Measurements from ENCODE around the gene ETS1.

The ETS1 gene

DNA sequence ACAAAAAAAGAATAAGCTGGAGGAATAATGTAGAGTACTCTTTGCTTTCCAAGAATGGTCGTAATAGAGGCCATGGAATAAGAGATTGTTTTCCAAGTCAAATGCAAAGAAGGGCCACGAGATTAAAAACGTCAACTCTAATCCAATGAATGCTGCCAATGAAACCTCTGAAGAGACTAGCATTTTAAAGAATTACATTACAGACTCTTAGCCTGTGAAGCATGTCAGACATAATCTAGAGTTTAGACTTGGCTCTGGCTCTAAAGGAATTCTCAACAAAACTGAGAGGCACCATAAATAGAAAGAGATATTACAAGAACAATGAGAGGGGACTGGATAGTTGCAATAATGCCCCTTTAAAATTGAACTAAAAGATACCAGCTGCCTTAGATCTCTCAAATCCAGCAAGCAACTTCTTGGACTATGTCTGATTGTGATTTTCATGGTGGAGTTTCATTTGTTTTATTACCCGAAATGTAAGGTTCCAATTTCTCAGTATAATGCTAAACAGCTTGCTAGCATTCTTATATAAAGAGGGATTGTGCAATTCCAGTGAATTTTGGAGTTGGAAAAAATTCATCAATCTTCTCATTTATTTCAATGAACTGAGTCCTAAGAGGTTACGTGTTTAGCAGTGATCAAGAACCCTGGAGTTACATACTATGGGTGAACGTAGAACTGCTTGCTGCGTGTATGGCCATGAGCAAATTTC, 5.6 kb downstream of the ETS1 start:
- no peak overlapping the region for H3K27ac ChIP-seq (ENCODE audit: insufficient read depth, low read depth, low read length, poor library complexity, severe bottlenecking)
- H3K27me3 ChIP-seq (ENCODE audit: control insufficient read depth, insufficient read depth, low read length, poor library complexity, severe bottlenecking) = peaks cover 35% of the 10 kb centered on the region
- H3K36me3 ChIP-seq (ENCODE audit: control insufficient read depth, insufficient read depth, low read length) = no peaks in the 10 kb centered on the region
- no peak overlapping the region for H3K4me3 ChIP-seq (ENCODE audit: insufficient read depth, low read depth, low read length)
- no peaks in the 10 kb centered on the region for H3K4me1 ChIP-seq (ENCODE audit: control insufficient read depth, insufficient read depth, low read length)
- H3K9me3 ChIP-seq (ENCODE audit: control insufficient read depth, low read length) = no peaks in the 10 kb centered on the region
- 75% methylated on average over 7 of the region's 7 CpGs for WGBS, 2 experiments

DNA sequence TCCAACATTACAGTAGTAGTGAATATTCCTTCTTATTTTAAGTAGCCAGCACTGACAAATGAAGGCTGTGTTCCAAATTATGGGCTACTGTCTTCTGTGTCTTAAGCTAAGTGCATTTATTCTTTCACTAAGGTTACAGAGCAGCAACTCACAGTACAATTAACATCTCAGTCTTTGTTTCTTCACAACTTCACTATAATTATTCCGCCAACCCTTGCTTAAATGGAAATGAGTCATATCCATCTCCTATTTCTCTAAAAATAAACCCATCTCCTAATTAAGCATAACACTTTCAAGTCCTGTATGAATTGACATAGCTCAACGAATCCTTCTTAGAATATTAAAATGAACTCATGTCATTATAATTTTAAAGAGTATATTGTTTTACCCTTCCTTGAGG, 6.7 kb downstream of the ETS1 start:
- Histone ChIP-seq H3K4me1 (ENCODE audit: control insufficient read depth, insufficient read depth, low read length) (peaks cover 5% of the 10 kb centered on the region), H3K4me3 (ENCODE audit: insufficient read depth, low read depth, low read length) (no peak overlapping the region), H3K9me3 (ENCODE audit: control insufficient read depth, low read length) (no peaks in the 10 kb centered on the region), H3K36me3 (ENCODE audit: control insufficient read depth, insufficient read depth, low read length) (no peaks in the 10 kb centered on the region), H3K27ac (ENCODE audit: insufficient read depth, low read depth, low read length, poor library complexity, severe bottlenecking) (no peak overlapping the region), H3K27me3 (ENCODE audit: control insufficient read depth, insufficient read depth, low read length, poor library complexity, severe bottlenecking) (peaks cover 28% of the 10 kb centered on the region)
- 95 to 98% methylated on average over 1 to 2 of the region's 2 CpGs for WGBS, 2 experiments

DNA sequence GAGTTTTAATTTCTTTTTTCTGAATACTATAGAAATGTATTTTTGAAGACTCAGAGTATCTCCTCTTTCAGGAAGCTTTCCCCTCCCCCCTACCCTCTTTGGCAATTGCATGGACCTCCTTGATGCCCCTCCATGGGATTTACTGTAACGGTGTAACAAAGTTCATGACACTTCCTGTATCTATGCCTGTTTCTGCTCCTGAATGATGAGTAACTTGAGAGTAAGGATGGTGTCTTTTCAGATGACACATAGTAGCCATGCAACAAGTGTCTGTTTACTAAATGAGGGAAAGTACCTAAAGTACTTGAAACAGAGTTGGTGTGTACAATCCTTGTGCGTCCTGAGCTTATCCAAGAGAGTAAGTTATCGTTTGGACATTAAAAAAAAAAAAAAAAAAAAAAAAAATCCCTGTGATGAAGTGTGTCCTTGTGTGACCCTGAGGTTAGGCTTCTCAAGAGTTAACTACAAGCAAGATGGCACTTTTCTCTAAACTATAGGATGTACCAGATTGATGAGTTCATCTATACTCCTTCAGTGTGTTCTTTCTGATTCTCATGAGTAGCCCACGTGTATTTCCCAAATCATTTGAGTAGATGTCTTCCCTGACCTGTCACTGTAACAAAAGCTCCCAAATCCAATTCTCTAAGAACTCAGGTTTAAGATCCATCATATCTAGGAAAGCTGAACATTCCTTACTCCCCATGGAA, 7.4 kb downstream of the ETS1 start:
- WGBS, 2 experiments = 94% methylated on average over 4 of the region's 4 CpGs
- Histone ChIP-seq H3K4me1 (ENCODE audit: control insufficient read depth, insufficient read depth, low read length) (peaks cover 5% of the 10 kb centered on the region), H3K36me3 (ENCODE audit: control insufficient read depth, insufficient read depth, low read length) (no peaks in the 10 kb centered on the region), H3K4me3 (ENCODE audit: insufficient read depth, low read depth, low read length) (no peak overlapping the region), H3K27me3 (ENCODE audit: control insufficient read depth, insufficient read depth, low read length, poor library complexity, severe bottlenecking) (peaks cover 22% of the 10 kb centered on the region), H3K9me3 (ENCODE audit: control insufficient read depth, low read length) (no peaks in the 10 kb centered on the region), H3K27ac (ENCODE audit: insufficient read depth, low read depth, low read length, poor library complexity, severe bottlenecking) (no peak overlapping the region)

DNA sequence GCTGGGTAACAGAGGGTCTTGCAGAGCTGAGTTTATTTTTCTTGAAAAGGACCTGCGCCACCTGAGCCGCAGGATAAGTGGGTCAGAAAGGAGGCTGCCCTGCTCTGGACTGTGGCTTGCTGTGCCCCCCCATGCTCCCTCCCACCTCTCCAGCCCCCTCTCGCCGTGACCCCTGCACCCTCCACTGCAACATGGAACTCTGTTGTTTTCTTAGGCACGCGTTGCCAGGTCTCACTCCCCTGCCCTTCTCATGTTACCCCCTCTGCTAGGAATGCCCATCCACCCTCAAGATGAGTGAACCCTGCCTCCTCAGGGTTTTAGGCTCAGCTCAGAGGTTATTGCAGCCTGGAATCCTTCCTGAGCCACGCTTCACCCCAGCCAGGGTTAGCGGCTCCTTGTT, 10.8 kb downstream of the ETS1 start:
- WGBS, 2 experiments = 60 to 69% methylated on average over 8 of the region's 8 CpGs
- H3K27me3 ChIP-seq (ENCODE audit: control insufficient read depth, insufficient read depth, low read length, poor library complexity, severe bottlenecking) = peaks cover 7% of the 10 kb centered on the region
- H3K36me3 ChIP-seq (ENCODE audit: control insufficient read depth, insufficient read depth, low read length) = no peaks in the 10 kb centered on the region
- H3K9me3 ChIP-seq (ENCODE audit: control insufficient read depth, low read length) = no peaks in the 10 kb centered on the region
- no peak overlapping the region for H3K4me3 ChIP-seq (ENCODE audit: insufficient read depth, low read depth, low read length)
- no peak overlapping the region for H3K27ac ChIP-seq (ENCODE audit: insufficient read depth, low read depth, low read length, poor library complexity, severe bottlenecking)
- peaks cover 5% of the 10 kb centered on the region for H3K4me1 ChIP-seq (ENCODE audit: control insufficient read depth, insufficient read depth, low read length)

DNA sequence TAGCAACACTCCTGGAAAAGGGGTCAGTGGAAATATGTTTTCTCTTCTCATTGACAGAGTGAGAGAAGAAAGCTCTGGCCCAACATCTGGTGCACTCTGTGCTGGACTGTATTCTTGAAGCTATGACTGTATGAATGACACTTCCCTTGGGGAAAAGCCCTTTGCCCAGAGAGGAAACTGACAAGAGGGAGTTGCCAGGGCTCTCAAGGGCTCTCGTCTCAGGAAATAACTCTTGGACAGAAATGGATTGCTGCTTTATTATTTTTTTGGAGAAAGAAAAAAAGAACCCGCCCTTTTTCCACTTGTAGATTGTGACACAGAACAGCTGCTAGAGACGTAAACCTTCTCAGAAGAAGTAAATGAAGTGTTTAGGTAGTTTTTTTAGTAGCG, 11.4 kb downstream of the ETS1 start:
- H3K36me3 ChIP-seq (ENCODE audit: control insufficient read depth, insufficient read depth, low read length) = no peaks in the 10 kb centered on the region
- peaks cover 5% of the 10 kb centered on the region for H3K4me1 ChIP-seq (ENCODE audit: control insufficient read depth, insufficient read depth, low read length)
- WGBS, 2 experiments = 93 to 95% methylated on average over 4 of the region's 4 CpGs
- peaks cover 7% of the 10 kb centered on the region for H3K27me3 ChIP-seq (ENCODE audit: control insufficient read depth, insufficient read depth, low read length, poor library complexity, severe bottlenecking)
- no peak overlapping the region for H3K27ac ChIP-seq (ENCODE audit: insufficient read depth, low read depth, low read length, poor library complexity, severe bottlenecking)
- H3K9me3 ChIP-seq (ENCODE audit: control insufficient read depth, low read length) = no peaks in the 10 kb centered on the region
- no peak overlapping the region for H3K4me3 ChIP-seq (ENCODE audit: insufficient read depth, low read depth, low read length)

DNA sequence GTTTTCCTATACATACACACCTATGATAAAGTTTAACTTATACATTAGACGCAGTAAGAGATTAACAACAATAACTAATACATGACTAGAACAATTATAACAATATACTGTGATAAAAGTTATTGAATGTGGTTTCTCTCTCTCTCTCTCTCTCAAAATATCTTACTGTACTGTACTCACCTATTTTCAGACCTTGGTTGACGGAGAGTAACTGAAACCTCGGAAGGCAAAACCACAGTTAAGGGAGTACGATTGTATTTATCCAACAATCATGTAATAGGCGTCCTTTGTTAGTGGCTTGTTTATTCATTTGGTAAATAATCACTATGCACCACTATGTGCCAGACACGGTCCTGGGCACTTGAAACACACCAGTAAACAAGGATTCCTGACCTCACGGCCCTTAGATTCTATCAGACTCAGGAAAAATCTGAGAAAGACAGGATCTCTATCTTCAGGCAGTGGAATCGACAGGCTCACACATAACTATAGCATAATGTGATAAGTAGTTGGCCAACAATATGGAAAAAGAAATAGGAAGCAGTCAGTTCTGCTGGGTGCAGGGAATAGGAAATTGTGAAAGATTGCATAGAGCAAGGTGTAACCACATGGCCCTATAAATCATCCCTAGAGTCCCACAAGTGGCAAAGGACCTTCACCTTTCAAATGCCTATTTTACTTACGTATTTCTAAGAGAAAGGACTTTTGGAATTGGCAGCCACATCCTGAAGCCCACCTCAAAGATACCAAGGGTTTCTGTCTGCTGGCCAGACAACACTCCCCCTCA, 12.0 kb downstream of the ETS1 start:
- H3K36me3 ChIP-seq (ENCODE audit: control insufficient read depth, insufficient read depth, low read length) = no peaks in the 10 kb centered on the region
- H3K27ac ChIP-seq (ENCODE audit: insufficient read depth, low read depth, low read length, poor library complexity, severe bottlenecking) = no peak overlapping the region
- peaks cover 5% of the 10 kb centered on the region for H3K4me1 ChIP-seq (ENCODE audit: control insufficient read depth, insufficient read depth, low read length)
- H3K27me3 ChIP-seq (ENCODE audit: control insufficient read depth, insufficient read depth, low read length, poor library complexity, severe bottlenecking) = peaks cover 7% of the 10 kb centered on the region
- no peak overlapping the region for H3K4me3 ChIP-seq (ENCODE audit: insufficient read depth, low read depth, low read length)
- WGBS, 2 experiments = 84 to 97% methylated on average over 5 to 9 of the region's 9 CpGs
- no peaks in the 10 kb centered on the region for H3K9me3 ChIP-seq (ENCODE audit: control insufficient read depth, low read length)

DNA sequence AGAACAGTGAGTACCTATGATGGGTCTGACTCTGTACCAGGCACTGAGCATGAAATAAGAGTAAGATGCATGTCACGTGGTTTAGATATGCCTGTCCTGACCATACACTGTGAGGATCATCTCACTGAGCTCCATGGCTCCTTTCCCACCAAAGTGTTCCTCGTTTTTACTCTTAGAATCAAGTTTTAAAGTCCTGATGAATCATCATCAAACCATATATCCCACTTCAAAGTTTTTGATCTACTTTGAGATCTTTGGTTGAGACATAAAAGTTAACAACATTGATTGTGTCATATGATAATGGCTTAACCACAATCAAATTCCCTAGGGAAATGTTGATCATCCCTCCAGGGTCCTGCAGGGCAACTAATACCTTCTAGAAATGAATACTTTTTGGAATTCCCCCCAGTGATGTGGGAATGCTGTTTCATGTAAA, 12.8 kb downstream of the ETS1 start:
- 93 to 98% methylated on average over 2 of the region's 2 CpGs for WGBS, 2 experiments
- Histone ChIP-seq H3K27ac (ENCODE audit: insufficient read depth, low read depth, low read length, poor library complexity, severe bottlenecking) (no peak overlapping the region), H3K27me3 (ENCODE audit: control insufficient read depth, insufficient read depth, low read length, poor library complexity, severe bottlenecking) (peaks cover 7% of the 10 kb centered on the region), H3K4me1 (ENCODE audit: control insufficient read depth, insufficient read depth, low read length) (peaks cover 5% of the 10 kb centered on the region), H3K36me3 (ENCODE audit: control insufficient read depth, insufficient read depth, low read length) (no peaks in the 10 kb centered on the region), H3K9me3 (ENCODE audit: control insufficient read depth, low read length) (no peaks in the 10 kb centered on the region), H3K4me3 (ENCODE audit: insufficient read depth, low read depth, low read length) (no peak overlapping the region)

DNA sequence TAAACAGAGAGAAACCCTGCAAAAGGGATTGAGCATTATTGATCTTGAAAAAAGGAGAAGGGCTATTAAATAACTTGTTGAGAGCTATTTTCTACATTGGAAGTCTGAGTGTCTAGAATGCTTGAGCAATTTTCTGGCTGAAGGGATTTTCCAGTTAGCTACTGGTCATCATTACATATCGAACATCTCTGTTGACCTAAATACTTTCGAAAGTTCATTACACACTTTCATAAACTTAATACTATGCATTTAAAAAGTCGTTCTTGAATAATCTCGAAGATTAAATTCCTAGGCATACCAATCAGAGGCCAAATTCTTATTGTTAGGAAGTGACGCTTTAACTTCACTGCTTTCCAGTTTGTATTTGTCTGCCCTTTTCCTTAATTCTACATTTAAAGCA, 13.7 kb downstream of the ETS1 start:
- H3K27ac ChIP-seq (ENCODE audit: insufficient read depth, low read depth, low read length, poor library complexity, severe bottlenecking) = no peak overlapping the region
- WGBS, 2 experiments = 94% methylated on average over 5 of the region's 5 CpGs
- peaks cover 5% of the 10 kb centered on the region for H3K4me1 ChIP-seq (ENCODE audit: control insufficient read depth, insufficient read depth, low read length)
- no peaks in the 10 kb centered on the region for H3K36me3 ChIP-seq (ENCODE audit: control insufficient read depth, insufficient read depth, low read length)
- peaks cover 7% of the 10 kb centered on the region for H3K27me3 ChIP-seq (ENCODE audit: control insufficient read depth, insufficient read depth, low read length, poor library complexity, severe bottlenecking)
- H3K9me3 ChIP-seq (ENCODE audit: control insufficient read depth, low read length) = no peaks in the 10 kb centered on the region
- H3K4me3 ChIP-seq (ENCODE audit: insufficient read depth, low read depth, low read length) = no peak overlapping the region

DNA sequence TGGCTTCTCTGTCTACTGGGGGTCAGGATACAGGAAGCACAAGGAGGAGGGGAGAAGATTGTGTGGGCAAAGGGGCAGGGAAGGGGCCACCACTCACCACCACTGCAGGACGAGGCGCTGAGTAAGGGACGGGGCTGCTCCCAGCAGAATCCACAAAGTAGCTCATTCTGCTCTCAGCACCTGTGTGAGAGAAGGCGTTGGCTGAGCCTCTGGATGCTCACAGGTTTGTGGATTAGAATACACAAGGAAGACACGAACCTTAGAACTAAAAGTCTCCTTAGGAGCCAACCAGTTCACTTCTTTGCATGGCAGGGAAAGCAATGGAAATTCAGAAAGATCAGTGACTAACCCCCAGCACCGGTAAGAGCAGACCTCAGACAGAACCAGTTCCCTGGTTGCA, 14.4 kb downstream of the ETS1 start:
- no peaks in the 10 kb centered on the region for H3K36me3 ChIP-seq (ENCODE audit: control insufficient read depth, insufficient read depth, low read length)
- no peaks in the 10 kb centered on the region for H3K9me3 ChIP-seq (ENCODE audit: control insufficient read depth, low read length)
- H3K27ac ChIP-seq (ENCODE audit: insufficient read depth, low read depth, low read length, poor library complexity, severe bottlenecking) = no peak overlapping the region
- peaks cover 7% of the 10 kb centered on the region for H3K27me3 ChIP-seq (ENCODE audit: control insufficient read depth, insufficient read depth, low read length, poor library complexity, severe bottlenecking)
- no peak overlapping the region for H3K4me3 ChIP-seq (ENCODE audit: insufficient read depth, low read depth, low read length)
- 51 to 59% methylated on average over 6 of the region's 6 CpGs for WGBS, 2 experiments
- peaks cover 5% of the 10 kb centered on the region for H3K4me1 ChIP-seq (ENCODE audit: control insufficient read depth, insufficient read depth, low read length)

DNA sequence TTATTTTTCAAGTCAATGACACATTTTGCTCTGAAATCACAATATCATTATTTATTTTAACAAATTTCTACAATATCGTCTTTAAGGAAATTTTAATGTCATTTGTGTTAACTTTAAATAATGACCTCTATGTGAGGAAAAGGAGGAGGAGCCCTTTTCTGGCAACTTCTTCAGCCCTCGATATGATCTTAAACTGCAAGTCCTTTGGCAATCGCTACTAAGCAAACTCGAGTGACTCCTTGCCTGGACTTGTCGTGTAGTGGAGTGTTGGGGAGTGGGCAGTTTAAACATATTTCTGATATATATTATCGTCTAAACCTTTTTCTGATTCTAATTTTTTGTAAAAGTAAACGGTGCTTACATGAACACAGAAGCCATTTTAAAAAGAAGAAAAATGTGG, 16.7 kb downstream of the ETS1 start:
- Histone ChIP-seq H3K27me3 (ENCODE audit: control insufficient read depth, insufficient read depth, low read length, poor library complexity, severe bottlenecking) (peaks cover 3% of the 10 kb centered on the region), H3K4me1 (ENCODE audit: control insufficient read depth, insufficient read depth, low read length) (no peaks in the 10 kb centered on the region), H3K27ac (ENCODE audit: insufficient read depth, low read depth, low read length, poor library complexity, severe bottlenecking) (no peak overlapping the region), H3K36me3 (ENCODE audit: control insufficient read depth, insufficient read depth, low read length) (no peaks in the 10 kb centered on the region), H3K9me3 (ENCODE audit: control insufficient read depth, low read length) (no peaks in the 10 kb centered on the region), H3K4me3 (ENCODE audit: insufficient read depth, low read depth, low read length) (no peak overlapping the region)
- 93 to 94% methylated on average over 3 to 7 of the region's 7 CpGs for WGBS, 2 experiments

Data from ectodermal cell (in vitro differentiated cells).